Parathyroid adenoma (tissue), 2 donors: Measurements from ENCODE around the gene UBAP2L.
"Not testable (repeated sequence)": the region's sequence is repeated elsewhere in the genome, so short reads cannot be mapped to it uniquely, and the experiment has no call there.

Source experiments
- H2AFZ ChIP-seq: fragments of 300-600 bp; sonication (generic); one replicate; pipeline ENCODE4 v1.7.0; 2017; ENCODE audit warnings: antibody characterized with exemption, mild to moderate bottlenecking
- H3K27ac ChIP-seq: fragments of 300-600 bp; sonication (generic); one replicate; pipeline ENCODE4 v1.7.0; 2017
- H3K27me3 ChIP-seq: fragments of 300-600 bp; sonication (generic); one replicate; pipeline ENCODE4 v1.7.0; 2017; ENCODE audit warnings: low read length; ENCODE audit not compliant: control insufficient read depth, insufficient read depth
- H3K36me3 ChIP-seq: fragments of 300-600 bp; sonication (generic); one replicate; pipeline ENCODE4 v1.7.0; 2017; ENCODE audit warnings: low read length; ENCODE audit not compliant: control insufficient read depth, insufficient read depth
- H3K4me1 ChIP-seq: fragments of 300-600 bp; sonication (generic); one replicate; pipeline ENCODE4 v1.7.0; 2017; ENCODE audit warnings: control low read depth
- H3K4me2 ChIP-seq: fragments of 300-600 bp; sonication (generic); one replicate; pipeline ENCODE4 v1.7.0; 2017; ENCODE audit warnings: low read length
- H3K4me3 ChIP-seq: fragments of 300-600 bp; sonication (generic); one replicate; pipeline ENCODE4 v1.7.0; 2017; ENCODE audit warnings: low read depth, low read length
- H3K79me2 ChIP-seq: fragments of 300-600 bp; sonication (generic); one replicate; pipeline ENCODE4 v1.7.0; 2017; ENCODE audit warnings: control low read depth
- H3K9ac ChIP-seq: fragments of 300-600 bp; sonication (generic); one replicate; pipeline ENCODE4 v1.7.0; 2017; ENCODE audit warnings: mild to moderate bottlenecking
- H3K9me3 ChIP-seq: fragments of 300-600 bp; sonication (generic); one replicate; pipeline ENCODE4 v1.7.0; 2017; ENCODE audit warnings: low read length; ENCODE audit not compliant: control insufficient read depth
- TF ChIP-seq, protein P1 (sequence below): fragments of 300-600 bp; sonication (generic); IDR thresholded peaks from one replicate; pipeline ENCODE4 v1.7.0; 2017; ENCODE audit warnings: antibody characterized with exemption, mild to moderate bottlenecking
- donor health status: primary hyperparathyroidism.

The UBAP2L gene

DNA sequence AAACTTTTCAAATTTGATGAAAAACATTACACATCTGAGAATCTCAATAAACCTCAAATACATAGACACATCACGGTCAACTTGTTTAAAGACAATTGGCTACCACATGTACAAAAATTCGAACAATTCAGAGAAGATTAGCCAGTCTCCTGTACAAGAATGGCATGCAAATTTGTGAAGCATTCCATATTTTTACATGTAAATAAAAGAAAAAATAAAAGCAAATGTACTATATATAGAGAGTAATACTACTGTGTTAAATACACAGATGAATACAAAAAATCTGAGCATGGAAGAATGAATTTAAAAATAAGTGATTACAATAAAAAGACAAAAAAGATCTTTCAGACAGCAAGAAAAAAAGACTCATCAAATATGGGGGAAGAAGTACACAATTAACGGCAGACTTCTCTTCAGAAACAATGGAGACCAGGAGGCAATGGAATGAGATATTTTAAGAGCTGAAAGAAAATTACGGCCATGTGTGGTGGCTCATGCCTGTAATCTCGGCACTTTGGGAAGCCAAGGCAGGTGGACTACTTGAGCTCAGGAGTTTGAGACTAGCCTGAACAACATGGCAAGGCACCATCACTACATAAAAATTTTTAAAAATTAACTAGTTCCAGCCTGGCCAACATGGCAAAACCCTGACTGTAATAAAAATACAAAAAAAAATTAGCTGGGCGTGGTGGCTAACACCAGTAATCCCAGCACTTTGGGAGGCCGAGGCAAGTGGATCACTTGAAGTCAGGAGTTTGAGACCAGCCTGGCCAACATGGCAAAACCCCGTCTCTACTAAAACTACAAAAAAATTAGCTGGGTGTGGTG is 74.9 kb downstream of the UBAP2L start:
- H3K9ac ChIP-seq: no peak overlapping the region
- TF ChIP-seq, protein P1, sequence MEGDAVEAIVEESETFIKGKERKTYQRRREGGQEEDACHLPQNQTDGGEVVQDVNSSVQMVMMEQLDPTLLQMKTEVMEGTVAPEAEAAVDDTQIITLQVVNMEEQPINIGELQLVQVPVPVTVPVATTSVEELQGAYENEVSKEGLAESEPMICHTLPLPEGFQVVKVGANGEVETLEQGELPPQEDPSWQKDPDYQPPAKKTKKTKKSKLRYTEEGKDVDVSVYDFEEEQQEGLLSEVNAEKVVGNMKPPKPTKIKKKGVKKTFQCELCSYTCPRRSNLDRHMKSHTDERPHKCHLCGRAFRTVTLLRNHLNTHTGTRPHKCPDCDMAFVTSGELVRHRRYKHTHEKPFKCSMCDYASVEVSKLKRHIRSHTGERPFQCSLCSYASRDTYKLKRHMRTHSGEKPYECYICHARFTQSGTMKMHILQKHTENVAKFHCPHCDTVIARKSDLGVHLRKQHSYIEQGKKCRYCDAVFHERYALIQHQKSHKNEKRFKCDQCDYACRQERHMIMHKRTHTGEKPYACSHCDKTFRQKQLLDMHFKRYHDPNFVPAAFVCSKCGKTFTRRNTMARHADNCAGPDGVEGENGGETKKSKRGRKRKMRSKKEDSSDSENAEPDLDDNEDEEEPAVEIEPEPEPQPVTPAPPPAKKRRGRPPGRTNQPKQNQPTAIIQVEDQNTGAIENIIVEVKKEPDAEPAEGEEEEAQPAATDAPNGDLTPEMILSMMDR: no peak
- H3K9me3 ChIP-seq: no peaks in the 10 kb centered on the region

DNA sequence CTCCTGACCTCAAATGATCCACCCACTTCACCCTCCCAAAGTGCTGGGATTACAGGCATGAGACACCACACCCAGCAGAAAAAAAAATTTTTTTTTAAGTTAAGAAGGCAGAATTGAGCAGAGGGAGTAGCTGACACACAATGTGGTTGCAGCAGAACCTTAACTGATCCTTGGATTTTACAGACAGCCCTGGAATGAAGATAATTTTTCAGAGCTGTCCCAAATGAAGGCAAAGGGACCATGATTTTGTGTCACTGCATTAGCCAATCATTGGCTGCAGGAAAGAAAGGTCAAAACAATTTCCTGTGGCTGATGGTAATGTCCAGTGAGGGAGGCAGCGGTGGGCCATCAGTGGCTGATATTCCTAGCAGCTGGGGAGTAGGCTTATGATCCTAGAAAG is 80.8 kb downstream of the UBAP2L start:
- Histone ChIP-seq H3K79me2 (no peaks in the 10 kb centered on the region), H3K9me3 (no peaks in the 10 kb centered on the region), H3K27ac (no peak overlapping the region), H3K4me3 (no peak overlapping the region), H3K27me3 (no peaks in the 10 kb centered on the region), H3K4me2 (no peak overlapping the region), H2AFZ (no peak overlapping the region), H3K36me3 (no peaks in the 10 kb centered on the region), H3K9ac (no peak overlapping the region), H3K4me1 (no peaks in the 10 kb centered on the region)
- TF ChIP-seq, protein P1: no peak

More for the DNA sequence above, 74.9 kb downstream of the UBAP2L start:
- Histone ChIP-seq H3K27me3 (no peaks in the 10 kb centered on the region), H2AFZ (no peak overlapping the region), H3K27ac (no peak overlapping the region), H3K4me3 (no peak overlapping the region), H3K4me1 (no peaks in the 10 kb centered on the region), H3K79me2 (no peaks in the 10 kb centered on the region), H3K4me2 (no peak overlapping the region), H3K36me3 (no peaks in the 10 kb centered on the region)

DNA sequence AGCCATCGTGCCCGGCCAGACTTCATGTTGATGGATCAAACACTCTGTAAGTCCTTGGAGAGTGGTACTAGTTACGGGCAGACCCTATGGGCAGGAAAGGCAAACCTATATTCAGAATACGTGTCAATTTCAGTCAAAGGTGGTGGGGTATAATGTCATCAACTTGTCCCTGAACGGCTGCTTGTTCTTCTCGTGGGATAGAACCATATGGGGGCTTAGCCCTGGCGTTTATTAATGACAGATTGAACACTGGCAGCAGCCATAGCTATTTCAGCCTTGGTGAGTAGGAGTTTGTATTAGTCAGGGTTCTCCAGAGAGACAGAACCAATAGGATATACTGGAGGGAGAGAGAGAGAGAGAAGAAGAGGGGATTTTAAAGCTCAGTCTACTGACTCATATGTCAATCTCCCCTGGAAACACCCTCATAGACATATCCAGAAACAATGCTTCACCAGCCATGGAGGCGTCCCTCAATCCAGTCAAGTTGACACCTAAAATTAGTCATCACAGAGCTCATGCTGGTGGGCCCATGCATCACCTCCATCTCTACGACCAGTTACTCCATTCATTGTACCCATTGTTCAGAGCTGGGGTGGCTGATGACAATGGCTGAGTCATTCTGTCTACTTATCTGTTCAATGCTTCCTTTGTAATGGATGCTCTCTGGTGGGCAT is 84.0 kb downstream of the UBAP2L start:
- H3K27me3 ChIP-seq: no peaks in the 10 kb centered on the region
- no peak overlapping the region for H3K27ac ChIP-seq
- no peaks in the 10 kb centered on the region for H3K36me3 ChIP-seq
- H3K79me2 ChIP-seq: no peaks in the 10 kb centered on the region
- H3K9ac ChIP-seq: no peak overlapping the region
- H3K4me3 ChIP-seq: no peak overlapping the region
- H3K4me2 ChIP-seq: no peak overlapping the region
- TF ChIP-seq, protein P1: no peak
- H2AFZ ChIP-seq: no peak overlapping the region
- H3K9me3 ChIP-seq: no peaks in the 10 kb centered on the region
- no peaks in the 10 kb centered on the region for H3K4me1 ChIP-seq

DNA sequence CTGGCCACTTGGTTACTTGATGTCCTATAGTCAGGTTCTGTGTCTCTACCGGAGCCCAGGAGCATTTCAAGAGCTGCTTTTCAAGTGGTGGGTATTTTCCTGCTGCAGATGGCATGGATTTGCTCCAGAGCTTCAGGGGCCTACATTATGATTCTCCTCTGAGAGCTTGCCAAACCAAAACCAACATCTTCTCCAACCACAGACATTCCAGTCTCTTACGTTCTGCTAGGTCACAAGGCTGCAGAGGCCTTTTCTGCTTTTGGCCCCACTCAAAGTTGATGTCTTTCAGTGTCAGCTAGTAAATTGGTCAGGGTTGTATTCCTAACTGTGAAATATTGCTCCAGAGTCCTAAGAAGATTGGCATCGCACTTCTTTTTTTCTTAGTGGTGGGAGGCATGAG is 85.4 kb downstream of the UBAP2L start:
- no peaks in the 10 kb centered on the region for H3K4me1 ChIP-seq
- no peaks in the 10 kb centered on the region for H3K9me3 ChIP-seq
- no peaks in the 10 kb centered on the region for H3K27me3 ChIP-seq
- TF ChIP-seq, protein P1: no peak
- H3K27ac ChIP-seq: no peak overlapping the region
- H3K4me2 ChIP-seq: no peak overlapping the region
- no peaks in the 10 kb centered on the region for H3K36me3 ChIP-seq
- no peak overlapping the region for H3K9ac ChIP-seq
- no peak overlapping the region for H3K4me3 ChIP-seq
- no peaks in the 10 kb centered on the region for H3K79me2 ChIP-seq
- H2AFZ ChIP-seq: no peak overlapping the region

DNA sequence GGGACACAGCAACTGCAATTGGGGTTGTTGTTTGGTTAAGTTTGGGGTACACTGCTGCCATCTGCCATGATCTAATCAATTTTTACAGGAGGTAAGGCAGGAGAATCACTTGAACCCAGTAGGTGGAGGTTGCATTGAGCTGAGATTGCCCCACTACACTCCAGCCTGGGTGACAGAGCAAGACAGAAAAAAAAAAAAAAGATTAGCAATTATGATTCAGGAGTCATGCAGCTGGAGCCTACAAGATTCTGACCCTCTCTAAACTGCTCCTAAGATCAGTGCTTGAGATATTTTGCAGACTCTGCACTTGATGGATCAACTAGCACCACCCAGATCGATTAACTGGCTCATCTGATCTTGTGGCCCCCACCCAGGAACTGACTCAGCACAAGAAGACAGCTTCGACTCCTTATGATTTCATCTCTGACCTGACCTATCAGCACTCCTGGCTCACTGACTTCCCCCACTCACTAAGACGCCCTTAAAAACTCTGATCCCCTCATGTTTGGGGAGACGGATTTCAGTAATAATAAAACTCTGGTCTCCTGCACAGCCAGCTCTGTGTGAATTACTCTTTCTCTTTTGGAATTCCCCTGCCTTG is 87.0 kb downstream of the UBAP2L start:
- H3K36me3 ChIP-seq, H3K27ac ChIP-seq, H3K79me2 ChIP-seq, H3K27me3 ChIP-seq, H2AFZ ChIP-seq, H3K4me2 ChIP-seq, H3K4me1 ChIP-seq, H3K4me3 ChIP-seq, H3K9ac ChIP-seq, H3K9me3 ChIP-seq: not testable (repeated sequence)

DNA sequence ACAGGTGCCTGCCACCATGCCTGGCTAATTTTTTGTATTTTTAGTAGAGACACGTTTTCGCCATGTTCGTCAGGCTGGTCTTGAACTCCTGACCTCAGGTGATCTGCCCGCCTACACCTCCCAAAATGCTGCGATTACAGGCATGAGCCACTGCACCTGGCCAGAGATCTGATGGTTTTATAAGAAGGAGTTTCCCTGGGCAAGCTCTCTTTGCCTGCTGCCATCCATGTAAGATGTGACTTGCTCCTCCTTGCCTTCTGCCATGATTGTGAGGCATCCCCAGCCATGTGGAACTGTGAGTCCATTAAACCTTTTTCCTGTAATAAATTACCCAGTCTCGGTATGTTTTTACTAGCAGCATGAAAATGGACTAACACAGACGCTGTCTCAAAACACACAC is 88.4 kb downstream of the UBAP2L start:
- not testable (repeated sequence) for H3K79me2 ChIP-seq, H3K36me3 ChIP-seq, H3K9me3 ChIP-seq, H3K4me2 ChIP-seq, H3K9ac ChIP-seq, H2AFZ ChIP-seq, H3K4me3 ChIP-seq, H3K27ac ChIP-seq, H3K27me3 ChIP-seq, H3K4me1 ChIP-seq

DNA sequence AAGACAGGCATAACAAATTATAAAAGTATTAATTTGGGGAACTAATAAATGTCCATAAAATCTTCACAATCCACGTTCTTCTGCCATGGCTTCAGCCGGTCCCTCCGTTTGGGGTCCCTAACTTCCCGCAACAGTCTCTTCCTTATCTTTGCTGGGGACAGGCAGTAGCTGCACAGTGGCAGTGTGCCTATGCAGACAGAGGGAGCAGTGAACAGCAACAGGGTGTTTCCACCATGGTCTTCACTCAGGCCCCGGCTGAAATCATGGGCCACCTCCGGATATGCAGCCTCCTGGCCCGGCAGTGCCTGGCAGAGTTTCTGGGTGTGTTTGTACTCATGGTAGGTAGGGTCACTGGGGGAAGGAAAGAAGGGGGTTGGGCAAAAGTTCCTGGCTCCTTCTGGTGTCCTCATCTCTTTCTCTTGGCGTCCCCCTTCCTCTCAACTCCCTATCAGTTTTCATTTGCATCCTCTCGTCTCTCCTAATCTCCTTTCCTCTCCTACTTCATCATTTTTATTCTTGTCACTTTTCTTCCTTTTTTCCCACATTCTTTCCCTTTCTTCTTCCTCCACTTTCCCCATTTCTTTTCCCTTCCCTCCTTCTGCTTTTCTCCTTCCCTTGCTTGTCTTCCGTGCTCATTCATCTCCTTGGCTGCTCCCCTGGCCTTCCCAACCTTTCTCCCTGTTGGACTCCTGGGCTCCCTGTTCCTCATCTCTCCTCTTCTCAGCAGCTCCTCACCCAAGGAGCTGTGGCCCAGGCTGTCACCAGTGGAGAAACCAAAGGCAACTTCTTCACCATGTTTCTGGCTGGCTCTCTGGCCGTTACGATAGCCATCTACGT is 91.7 kb downstream of the UBAP2L start:
- not testable (repeated sequence) for H3K27ac ChIP-seq, H3K27me3 ChIP-seq, H3K9me3 ChIP-seq, H2AFZ ChIP-seq, H3K4me3 ChIP-seq, H3K9ac ChIP-seq, H3K79me2 ChIP-seq, H3K36me3 ChIP-seq, H3K4me2 ChIP-seq, H3K4me1 ChIP-seq
